Colonic mucosa (tissue), 4 donors: ENCODE data around the gene RNF187. TPM values are rescaled to one million over a fixed set of nuclear protein-coding genes. Genes with fewer than 3 reads are reported as not detected.

Experiments
- DNase-seq: peaks from one replicate; pipeline ENCODE4 v3.0.0-alpha.2; 2020
- H3K27ac ChIP-seq: fragments of 200-600 bp; one replicate; pipeline ENCODE4 v1.8.0; 2021
- H3K27me3 ChIP-seq: fragments of 200-600 bp; one replicate; pipeline ENCODE4 v1.8.0; 2021
- H3K36me3 ChIP-seq: fragments of 200-600 bp; one replicate; pipeline ENCODE4 v1.8.0; 2021
- H3K4me1 ChIP-seq: fragments of 200-600 bp; one replicate; pipeline ENCODE4 v1.8.0; 2021; ENCODE audit warnings: mild to moderate bottlenecking
- H3K4me3 ChIP-seq: fragments of 200-600 bp; one replicate; pipeline ENCODE4 v1.8.0; 2021
- H3K9ac ChIP-seq, 2 donors: one replicate each; pipeline ENCODE4 v1.7.0; 2013; ENCODE audit warnings: control low read depth in 2 of 2, low read depth in 2 of 2, low read length in 2 of 2
- H3K9me3 ChIP-seq: fragments of 200-600 bp; one replicate; pipeline ENCODE4 v1.8.0; 2021
- CTCF ChIP-seq: fragments of 200-600 bp; IDR thresholded peaks from one replicate; pipeline ENCODE4 v1.8.0; 2022; ENCODE audit warnings: antibody characterized with exemption, mild to moderate bottlenecking
- intact Hi-C: fragments of 100-400 bp; cut with DNase I; formaldehyde crosslinking; loops from one replicate; pipeline ENCODE4 v1.14.1; 2022
- total RNA-seq, 2 donors: library from RNA; stranded (reverse); fragmentation: NEBNext Ultra II Directional in 1 of 2; extraction: Animal tissue kit (Norgen Biotek cat#: 25700) in 1 of 2; gene quantifications; one replicate each; pipeline ENCODE4 v1.2.1, GENCODE V29; 2021
- donor health status: healthy.
- donor health status: DM: no; HTN: no; CAD: no.
- donor health status: DM: no; HTN: no; CAD: no.

The RNF187 gene
- total RNA-seq, 2 donors from 2014 or later = 84.5 to 97.5 TPM

GRCh38 chr1:228488818-228489674 lies 1.9 kb downstream of the RNF187 start:
- Histone ChIP-seq H3K9ac (peak overlapping the region in 1 of 2 donors; percentile 98), H3K27ac (no peak overlapping the region), H3K4me3 (peak overlapping the region; percentile 61)

DNA sequence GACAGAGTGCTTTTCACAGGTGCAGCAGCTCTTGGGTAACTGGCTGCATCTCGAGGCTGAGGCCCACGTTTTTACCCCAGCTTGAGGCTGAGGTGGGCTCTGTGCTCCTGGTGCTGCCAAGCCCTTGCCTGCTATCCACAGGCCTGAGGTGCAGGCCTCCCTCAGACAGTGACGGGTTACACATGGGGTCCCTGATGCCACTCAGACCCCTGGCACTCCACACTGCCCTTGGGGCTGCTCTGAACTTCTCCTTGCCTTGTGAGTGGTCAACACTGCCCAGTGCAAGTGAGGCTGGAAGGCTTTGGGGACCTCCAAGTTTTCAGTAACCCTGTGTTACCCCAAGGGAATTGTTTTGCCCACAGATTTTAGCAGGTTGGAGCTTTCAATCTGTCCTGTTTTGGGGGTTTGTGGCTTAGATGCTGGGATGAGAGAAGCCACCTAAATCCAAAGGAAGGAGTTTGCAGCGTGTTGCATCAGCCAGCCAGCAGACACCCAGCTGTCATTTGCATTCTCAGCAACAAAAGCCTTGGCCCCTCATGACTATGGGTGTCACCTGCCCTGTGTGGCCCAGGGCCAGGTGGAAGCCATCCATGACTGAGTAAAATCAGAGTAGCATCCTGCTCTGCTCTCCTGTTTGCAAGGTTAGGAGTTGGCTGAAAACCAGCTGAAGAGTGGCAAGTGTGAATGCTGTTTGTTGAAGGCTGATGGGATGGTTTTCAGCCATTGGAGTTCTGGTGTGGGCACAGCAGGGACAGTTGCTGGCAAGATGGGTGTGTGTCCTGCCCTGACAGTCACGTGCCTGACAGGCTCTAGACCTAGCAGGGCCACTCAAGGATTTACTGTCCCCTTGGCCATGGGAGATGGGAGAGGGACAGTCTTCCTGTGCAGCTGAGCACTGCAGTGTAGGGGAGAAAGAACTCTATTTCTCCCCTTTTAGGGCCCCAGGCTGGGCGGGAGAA lies 3.2 kb downstream of the RNF187 start:
- H3K9ac ChIP-seq = no peak overlapping the region
- H3K36me3 ChIP-seq = peaks cover 9% of the 10 kb centered on the region
- H3K4me1 ChIP-seq = peaks cover 4% of the 10 kb centered on the region
- no peak overlapping the region for H3K27ac ChIP-seq
- TF ChIP-seq CTCF = no peak
- H3K4me3 ChIP-seq = no peak overlapping the region
- no peaks in the 10 kb centered on the region for H3K9me3 ChIP-seq
- H3K27me3 ChIP-seq = no peaks in the 10 kb centered on the region
- DNase-seq = no peak
- intact Hi-C loops = no loop called here

More at GRCh38 chr1:228488818-228489674, 1.9 kb downstream of the RNF187 start:
- no peaks in the 10 kb centered on the region for H3K9me3 ChIP-seq
- TF ChIP-seq CTCF = no peak
- DNase-seq = no peak
- intact Hi-C loops = no loop called here
- no peaks in the 10 kb centered on the region for H3K27me3 ChIP-seq
- H3K4me1 ChIP-seq = peaks cover 4% of the 10 kb centered on the region
- H3K36me3 ChIP-seq = peaks cover 9% of the 10 kb centered on the region

DNA sequence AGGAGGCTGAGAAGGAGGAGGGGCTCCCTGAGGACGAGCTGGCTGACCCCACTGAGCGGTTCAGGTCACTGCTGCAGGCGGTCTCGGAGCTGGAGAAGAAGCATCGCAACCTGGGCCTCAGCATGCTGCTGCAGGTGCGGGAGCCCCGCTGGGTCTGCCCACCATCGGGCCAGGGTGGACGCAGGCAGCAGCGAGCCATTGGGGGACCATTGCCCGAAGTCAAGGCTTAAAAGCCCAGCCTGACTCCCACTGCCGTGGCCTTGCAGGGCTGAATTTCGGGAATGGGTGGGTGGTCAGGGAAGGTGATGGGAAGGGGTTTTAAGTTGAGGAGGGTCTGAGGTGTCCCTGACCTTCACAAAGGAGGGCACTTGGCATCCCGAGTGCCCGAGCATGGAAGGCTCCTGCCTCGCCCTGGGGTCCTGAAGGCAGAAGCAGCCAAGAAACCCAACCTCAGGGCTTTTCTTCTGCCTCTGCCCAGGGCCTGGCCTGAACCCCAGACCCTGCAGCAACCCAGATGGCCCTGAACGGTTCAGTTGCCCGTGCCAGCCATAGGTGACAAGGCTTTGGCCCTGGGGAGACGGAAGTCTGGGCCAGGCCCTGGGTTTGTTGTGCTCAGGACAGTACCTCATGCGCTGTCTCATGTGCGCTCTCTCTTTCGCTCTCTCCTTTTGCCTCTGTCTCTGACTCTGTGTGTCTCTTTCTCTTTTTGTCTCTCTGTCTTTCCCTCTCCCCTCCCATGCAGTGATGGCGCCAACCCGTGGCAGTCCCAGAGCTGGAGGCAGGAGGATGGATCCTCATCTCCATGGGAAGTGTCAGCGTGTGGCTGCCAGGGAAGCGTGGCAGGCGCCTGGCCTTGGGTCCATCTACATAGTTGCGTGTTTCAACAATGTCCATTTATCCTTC lies 6.2 kb downstream of the RNF187 start:
- Histone ChIP-seq H3K4me3 (no peak overlapping the region), H3K9me3 (no peaks in the 10 kb centered on the region), H3K36me3 (peaks cover 9% of the 10 kb centered on the region), H3K27me3 (no peaks in the 10 kb centered on the region), H3K9ac (no peak overlapping the region), H3K27ac (no peak overlapping the region), H3K4me1 (peaks cover 1% of the 10 kb centered on the region)
- no peak for DNase-seq
- intact Hi-C loops = no loop called here
- TF ChIP-seq CTCF = no peak

DNA sequence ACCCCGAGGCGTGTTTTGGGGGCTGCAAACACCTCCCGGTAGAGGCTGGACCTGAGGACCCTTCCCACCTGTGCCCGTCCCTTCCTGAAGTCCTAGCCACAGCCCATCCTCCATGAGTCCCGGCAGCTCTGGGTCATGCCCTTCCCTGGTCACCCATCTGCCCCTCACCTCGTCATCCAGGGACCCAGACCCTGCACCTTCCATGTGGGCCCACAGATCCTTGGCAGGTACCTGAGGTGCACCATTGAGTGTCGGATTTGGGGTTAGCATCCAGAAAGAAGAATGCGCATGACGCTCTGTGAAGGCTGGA lies 6.8 kb downstream of the RNF187 start:
- no peak for TF ChIP-seq CTCF
- H3K27me3 ChIP-seq = no peaks in the 10 kb centered on the region
- peaks cover 9% of the 10 kb centered on the region for H3K36me3 ChIP-seq
- no peak for DNase-seq
- H3K27ac ChIP-seq = no peak overlapping the region
- H3K4me1 ChIP-seq = no peaks in the 10 kb centered on the region
- H3K9me3 ChIP-seq = no peaks in the 10 kb centered on the region
- intact Hi-C loops = no loop called here
- no peak overlapping the region for H3K4me3 ChIP-seq
- H3K9ac ChIP-seq = no peak overlapping the region

GRCh38 chr1:228494391-228494790 lies 7.2 kb downstream of the RNF187 start:
- Histone ChIP-seq H3K9ac (no peak overlapping the region), H3K27ac (no peak overlapping the region), H3K4me3 (no peak overlapping the region), H3K27me3 (no peaks in the 10 kb centered on the region), H3K9me3 (no peaks in the 10 kb centered on the region), H3K4me1 (no peaks in the 10 kb centered on the region), H3K36me3 (peaks cover 9% of the 10 kb centered on the region)
- intact Hi-C loops = no loop called here
- TF ChIP-seq CTCF = no peak
- no peak for DNase-seq
